Fibroblast of the conjunctiva (primary cell): ENCODE results near the gene DMGDH.

ENCODE experiments used
- DNase-seq: peaks from one replicate; pipeline ENCODE4 v3.0.0-alpha.2; 2010; ENCODE audit warnings: low read depth

DMGDH gene

DNA sequence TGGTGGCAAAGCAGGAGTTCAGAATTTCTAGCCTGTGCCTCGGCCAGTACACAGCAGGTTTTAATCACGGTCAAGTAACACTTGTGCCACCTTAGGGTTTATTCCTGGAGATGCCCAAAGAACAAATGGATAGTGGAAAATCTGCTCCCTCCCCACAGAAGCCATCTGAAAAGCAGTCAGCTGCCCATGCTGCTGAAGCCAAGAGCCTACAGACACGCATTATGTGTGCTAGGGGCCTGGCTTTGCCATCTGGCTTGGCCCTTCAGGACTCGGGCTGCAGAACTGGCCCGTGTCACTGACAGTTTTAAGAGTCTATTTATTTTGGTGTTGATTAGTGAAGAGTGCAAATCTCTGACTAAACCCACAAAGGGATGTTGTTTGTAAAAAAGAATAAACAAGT is 95.5 kb downstream of the DMGDH start:
- DNase-seq = no peak

- DNase-seq = peak; percentile 13
Measured at GRCh38 chr5:78972654-78973428, 96.6 kb downstream of the DMGDH start.

GRCh38 chr5:78971998-78972397 is 97.5 kb downstream of the DMGDH start:
- no peak for DNase-seq

DNA sequence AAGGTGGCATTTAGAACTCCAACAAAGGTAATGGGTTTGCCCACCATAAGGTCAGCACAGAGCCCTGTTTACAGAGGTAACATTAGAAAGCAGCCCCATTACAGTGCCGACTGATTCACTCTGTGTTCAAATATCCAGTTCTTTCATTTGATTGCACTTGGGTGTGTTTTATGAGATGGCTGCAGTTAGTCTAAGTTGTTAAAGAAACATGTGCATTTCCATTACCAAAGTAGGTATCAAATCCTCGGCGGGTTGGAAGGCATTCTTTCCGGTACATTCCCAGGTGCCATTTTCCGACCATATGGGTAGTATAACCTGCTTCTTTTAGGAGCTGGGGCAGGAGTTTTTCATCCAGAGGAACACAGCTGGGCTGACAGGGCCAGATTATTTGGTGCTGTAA is 100.7 kb downstream of the DMGDH start:
- no peak for DNase-seq

DNA sequence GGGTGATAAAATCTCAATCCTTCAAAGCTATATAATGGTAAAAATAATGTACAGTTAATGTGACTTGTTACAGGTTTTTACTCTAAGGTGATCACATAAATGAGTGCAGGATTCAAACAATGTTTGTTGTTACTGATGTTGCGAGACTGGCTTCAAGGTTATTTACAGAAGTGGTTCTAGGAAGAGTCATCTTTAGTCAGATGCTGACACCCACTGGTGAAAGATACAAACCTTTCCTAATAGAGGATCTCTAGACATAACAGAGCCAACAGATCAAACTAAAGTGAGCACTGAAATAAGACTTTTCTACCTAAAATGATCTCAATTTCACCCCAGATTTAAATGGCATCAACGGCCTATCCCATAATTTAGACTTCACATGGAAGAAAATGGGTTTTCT is 104.6 kb downstream of the DMGDH start:
- DNase-seq = peak; percentile 63

- DNase-seq = no peak
Measured at GRCh38 chr5:78961743-78962142, 107.7 kb downstream of the DMGDH start.

GRCh38 chr5:78959767-78960166 is 109.7 kb downstream of the DMGDH start:
- DNase-seq = no peak

- no peak for DNase-seq
Measured at GRCh38 chr5:78958672-78959445, 110.6 kb downstream of the DMGDH start.

DNA sequence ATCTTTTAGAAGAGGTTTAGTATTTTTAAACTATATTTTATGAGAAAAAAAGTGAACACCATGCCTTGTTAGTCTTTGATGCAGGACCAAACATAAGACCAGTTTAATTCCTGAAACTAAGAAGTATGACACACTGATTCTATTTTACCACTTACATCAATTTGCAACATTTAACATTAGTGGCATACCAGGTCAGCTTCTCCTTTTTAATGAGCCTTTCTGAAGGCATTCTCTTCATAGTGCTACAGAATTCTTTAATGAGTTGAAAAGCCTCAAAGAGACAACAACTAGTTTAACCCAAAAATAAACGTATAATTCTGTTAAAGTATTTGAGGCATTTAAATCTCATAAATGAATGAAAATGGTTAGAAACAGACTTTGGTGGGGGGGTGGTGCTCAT is 112.6 kb downstream of the DMGDH start:
- no peak for DNase-seq

DNA sequence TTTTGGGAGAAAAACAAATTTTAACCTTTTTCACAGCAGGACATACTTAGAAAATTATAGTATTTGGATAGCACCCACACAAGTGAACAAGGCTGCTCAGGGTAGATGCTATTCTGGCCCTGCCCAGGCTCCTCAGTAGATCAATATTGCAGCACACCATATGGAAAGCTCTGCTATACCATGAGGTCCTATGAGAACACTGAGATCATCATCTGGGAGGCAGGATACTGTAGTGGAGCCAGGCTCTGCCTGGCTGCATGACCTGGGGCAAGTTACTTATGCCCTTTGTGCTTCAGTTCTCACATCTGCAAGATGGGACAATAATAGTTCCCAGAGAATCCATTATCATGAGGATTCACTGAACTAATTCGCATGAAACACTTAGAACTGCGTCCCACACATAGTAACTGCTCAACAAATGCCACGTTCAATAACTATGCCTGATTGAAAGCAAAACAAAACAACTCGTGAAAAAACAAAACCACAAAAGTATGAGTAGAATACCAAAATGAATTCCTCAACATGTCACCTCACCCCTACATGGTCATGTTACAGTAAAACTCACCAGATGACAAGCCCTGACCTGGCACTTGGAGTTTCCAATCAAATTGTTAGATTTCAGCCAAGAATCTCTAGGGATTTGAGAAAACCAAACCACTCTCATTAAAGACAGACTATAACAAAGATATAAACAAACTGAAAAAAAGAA is 116.2 kb downstream of the DMGDH start:
- no peak for DNase-seq
